ENCODE results near the gene OSBPL8. TPM values are rescaled to one million over a fixed set of nuclear protein-coding genes. Genes with fewer than 3 reads are reported as not detected.

OSBPL8 gene
- total RNA-seq, 2 experiments from 2014 or later: 25.0 to 61.3 TPM

DNA sequence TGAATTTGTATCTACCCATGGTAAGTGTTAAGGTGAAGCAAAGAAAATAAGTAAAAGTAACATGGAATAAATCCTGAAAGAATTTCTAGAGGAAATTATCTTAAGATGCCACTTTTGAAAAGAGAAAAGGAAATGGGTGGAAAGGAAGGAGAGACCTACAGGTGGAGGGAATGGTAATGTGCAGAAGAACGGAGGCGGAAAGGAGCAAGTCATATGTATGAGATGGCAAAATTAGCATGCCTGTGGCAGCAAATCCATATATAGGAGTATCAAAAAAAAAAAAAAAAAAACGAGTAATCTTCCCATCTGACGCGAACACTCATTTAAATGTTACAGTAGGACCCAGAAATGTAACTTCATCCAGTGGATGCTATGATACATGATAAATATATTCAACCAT, 23.0 kb downstream of the OSBPL8 start:
- POLR2A ChIA-PET: interaction anchor here (0.7 kb wide), 1 partner anchor 14 kb away, joined by 4 read pairs; no protein-coding TSS in a partner anchor
- no peaks in the 10 kb centered on the region for H3K9me3 ChIP-seq (ENCODE audit: low read length)
- H4K20me1 ChIP-seq (ENCODE audit: insufficient read depth, low read length): no peaks in the 10 kb centered on the region
- H2AFZ ChIP-seq (ENCODE audit: low read length): no peak overlapping the region
- no peak overlapping the region for H3K4me3 ChIP-seq (ENCODE audit: low read depth, low read length, poor library complexity, severe bottlenecking)
- H3K27ac ChIP-seq (ENCODE audit: low read depth, low read length, poor library complexity, severe bottlenecking): no peak overlapping the region
- TF ChIP-seq, protein P1, sequence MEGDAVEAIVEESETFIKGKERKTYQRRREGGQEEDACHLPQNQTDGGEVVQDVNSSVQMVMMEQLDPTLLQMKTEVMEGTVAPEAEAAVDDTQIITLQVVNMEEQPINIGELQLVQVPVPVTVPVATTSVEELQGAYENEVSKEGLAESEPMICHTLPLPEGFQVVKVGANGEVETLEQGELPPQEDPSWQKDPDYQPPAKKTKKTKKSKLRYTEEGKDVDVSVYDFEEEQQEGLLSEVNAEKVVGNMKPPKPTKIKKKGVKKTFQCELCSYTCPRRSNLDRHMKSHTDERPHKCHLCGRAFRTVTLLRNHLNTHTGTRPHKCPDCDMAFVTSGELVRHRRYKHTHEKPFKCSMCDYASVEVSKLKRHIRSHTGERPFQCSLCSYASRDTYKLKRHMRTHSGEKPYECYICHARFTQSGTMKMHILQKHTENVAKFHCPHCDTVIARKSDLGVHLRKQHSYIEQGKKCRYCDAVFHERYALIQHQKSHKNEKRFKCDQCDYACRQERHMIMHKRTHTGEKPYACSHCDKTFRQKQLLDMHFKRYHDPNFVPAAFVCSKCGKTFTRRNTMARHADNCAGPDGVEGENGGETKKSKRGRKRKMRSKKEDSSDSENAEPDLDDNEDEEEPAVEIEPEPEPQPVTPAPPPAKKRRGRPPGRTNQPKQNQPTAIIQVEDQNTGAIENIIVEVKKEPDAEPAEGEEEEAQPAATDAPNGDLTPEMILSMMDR (conservative IDR thresholded peaks at IDR 0.05; ENCODE audit: low read length): no peak
- no peak for TF ChIP-seq EZH2phosphoT487 (IDR thresholded peaks at IDR 0.05; ENCODE audit: borderline replicate concordance, low read depth, low read length)
- no TSS peak for BruUV-seq (replicated peaks)
- H3K9me2 ChIP-seq (ENCODE audit: insufficient read depth, low read length): no peaks in the 10 kb centered on the region
- CTCF ChIA-PET (ENCODE audit: unreplicated experiment): no interaction called here
- H3K36me3 ChIP-seq (ENCODE audit: insufficient read depth, low read length): peaks cover 7% of the 10 kb centered on the region; the same call in 1 of the 2 replicates
- intact Hi-C loops (cut with micrococcal nuclease; ENCODE audit: unreplicated experiment): no loop called here
- peaks cover 79% of the 10 kb centered on the region; the same call in 1 of the 2 replicates for H3K79me2 ChIP-seq (ENCODE audit: insufficient read depth, low read depth, low read length)
- no peak overlapping the region for H3K4me2 ChIP-seq (ENCODE audit: low read length)
- no peak for DNase-seq (ENCODE audit: low spot score)
- H3K4me1 ChIP-seq (ENCODE audit: insufficient read depth, low read length, poor library complexity, severe bottlenecking): no peaks in the 10 kb centered on the region

DNA sequence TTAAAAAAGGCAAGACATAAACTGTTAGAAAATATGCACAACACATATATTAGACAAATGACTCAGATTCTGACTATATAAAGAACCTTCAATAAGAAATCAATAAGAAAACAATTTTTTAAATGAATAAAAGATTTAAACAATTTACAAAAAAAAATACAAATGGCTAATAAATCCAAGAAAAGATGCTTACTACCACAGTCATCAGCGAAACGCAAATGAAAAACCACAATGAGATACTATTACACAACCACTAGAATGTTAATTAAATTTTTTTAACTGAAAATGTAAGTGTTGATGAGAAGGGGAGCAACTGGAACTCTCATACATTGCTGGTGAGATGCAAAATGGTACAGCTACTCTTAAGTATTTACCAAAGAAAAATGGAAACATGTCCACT, 24.4 kb downstream of the OSBPL8 start:
- no peak for DNase-seq (ENCODE audit: low spot score)
- POLR2A ChIA-PET: interaction anchor here (0.6 kb wide), 1 partner anchor 600 kb away, joined by 4 read pairs; no protein-coding TSS in a partner anchor
- no TSS peak for BruUV-seq (replicated peaks)
- Histone ChIP-seq H3K36me3 (ENCODE audit: insufficient read depth, low read length) (peaks cover 7% of the 10 kb centered on the region; the same call in 1 of the 2 replicates), H3K9me3 (ENCODE audit: low read length) (no peaks in the 10 kb centered on the region), H3K4me3 (ENCODE audit: low read depth, low read length, poor library complexity, severe bottlenecking) (no peak overlapping the region), H2AFZ (ENCODE audit: low read length) (no peak overlapping the region), H3K4me2 (ENCODE audit: low read length) (no peak overlapping the region), H3K9me2 (ENCODE audit: insufficient read depth, low read length) (no peaks in the 10 kb centered on the region), H3K4me1 (ENCODE audit: insufficient read depth, low read length, poor library complexity, severe bottlenecking) (no peaks in the 10 kb centered on the region), H3K27ac (ENCODE audit: low read depth, low read length, poor library complexity, severe bottlenecking) (no peak overlapping the region), H4K20me1 (ENCODE audit: insufficient read depth, low read length) (no peaks in the 10 kb centered on the region), H3K79me2 (ENCODE audit: insufficient read depth, low read depth, low read length) (peaks cover 73% of the 10 kb centered on the region; the same call in 1 of the 2 replicates)
- intact Hi-C loops (cut with micrococcal nuclease; ENCODE audit: unreplicated experiment): no loop called here
- TF ChIP-seq, protein P1 (conservative IDR thresholded peaks at IDR 0.05; ENCODE audit: low read length): no peak
- TF ChIP-seq EZH2phosphoT487 (IDR thresholded peaks at IDR 0.05; ENCODE audit: borderline replicate concordance, low read depth, low read length): no peak
- CTCF ChIA-PET (ENCODE audit: unreplicated experiment): no interaction called here

DNA sequence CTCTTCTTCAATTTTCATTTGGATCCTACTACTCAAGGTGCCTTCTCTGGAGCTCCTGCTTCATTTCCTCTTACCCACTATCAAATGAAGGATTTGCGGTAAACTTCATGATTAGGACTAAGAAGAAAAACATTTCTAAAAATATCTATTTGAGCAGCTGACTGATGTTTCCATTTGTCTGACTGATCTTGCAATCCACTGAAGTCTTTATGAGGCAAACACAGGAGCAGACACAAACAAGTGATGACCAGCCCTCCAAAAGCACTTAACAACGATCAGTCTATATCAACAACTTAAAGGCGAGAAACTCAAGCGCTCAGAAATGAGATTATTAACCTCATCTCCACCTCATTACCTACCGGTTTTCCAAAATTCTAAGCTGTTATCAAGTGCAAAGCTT, 26.2 kb downstream of the OSBPL8 start:
- peaks cover 7% of the 10 kb centered on the region; the same call in 1 of the 2 replicates for H3K36me3 ChIP-seq (ENCODE audit: insufficient read depth, low read length)
- H3K9me3 ChIP-seq (ENCODE audit: low read length): no peaks in the 10 kb centered on the region
- no peak for DNase-seq (ENCODE audit: low spot score)
- no peaks in the 10 kb centered on the region for H3K9me2 ChIP-seq (ENCODE audit: insufficient read depth, low read length)
- ChIA-PET CTCF (ENCODE audit: unreplicated experiment) (no interaction called here), POLR2A (interaction anchor here (0.8 to 1.4 kb wide), 4 partner anchors 11 to 229 kb away, joined by 4 to 5 read pairs (median 4); no protein-coding TSS in a partner anchor)
- H3K4me2 ChIP-seq (ENCODE audit: low read length): no peak overlapping the region
- intact Hi-C loops (cut with micrococcal nuclease; ENCODE audit: unreplicated experiment): no loop called here
- no peaks in the 10 kb centered on the region for H3K4me1 ChIP-seq (ENCODE audit: insufficient read depth, low read length, poor library complexity, severe bottlenecking)
- no peaks in the 10 kb centered on the region for H4K20me1 ChIP-seq (ENCODE audit: insufficient read depth, low read length)
- TF ChIP-seq, protein P1 (conservative IDR thresholded peaks at IDR 0.05; ENCODE audit: low read length): no peak
- TF ChIP-seq EZH2phosphoT487 (IDR thresholded peaks at IDR 0.05; ENCODE audit: borderline replicate concordance, low read depth, low read length): no peak
- no peak overlapping the region for H2AFZ ChIP-seq (ENCODE audit: low read length)
- no peak overlapping the region for H3K4me3 ChIP-seq (ENCODE audit: low read depth, low read length, poor library complexity, severe bottlenecking)
- BruUV-seq (replicated peaks): no TSS peak
- H3K79me2 ChIP-seq (ENCODE audit: insufficient read depth, low read depth, low read length): peaks cover 62% of the 10 kb centered on the region; the same call in 1 of the 2 replicates
- no peak overlapping the region for H3K27ac ChIP-seq (ENCODE audit: low read depth, low read length, poor library complexity, severe bottlenecking)
